ENCODE data around the gene ARMH3.
"Not testable (repeated sequence)": the region's sequence is repeated elsewhere in the genome, so short reads cannot be mapped to it uniquely, and the experiment has no call there.

The ARMH3 gene

DNA sequence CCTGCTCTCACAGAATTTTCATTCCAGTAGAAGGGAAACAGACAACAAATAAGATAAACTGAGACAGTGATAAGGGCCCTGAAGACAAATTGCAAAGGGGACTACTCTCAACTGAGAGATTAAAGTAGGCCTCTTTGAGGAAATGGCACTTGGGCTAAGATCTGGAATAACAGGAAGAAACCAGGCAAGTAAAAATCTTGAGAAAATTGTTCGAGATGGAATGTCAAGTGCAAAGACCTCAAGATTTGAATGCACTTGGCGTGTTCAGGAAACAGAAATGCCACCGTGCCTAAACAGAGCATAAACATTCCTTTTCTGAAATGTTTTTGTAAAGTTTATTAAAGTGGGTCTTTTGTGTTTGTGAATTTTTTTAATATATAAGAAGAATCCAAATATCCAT is 10.7 kb downstream of the ARMH3 start:
- DNase-seq (ENCODE audit: low read depth, low spot score) = no peak

DNA sequence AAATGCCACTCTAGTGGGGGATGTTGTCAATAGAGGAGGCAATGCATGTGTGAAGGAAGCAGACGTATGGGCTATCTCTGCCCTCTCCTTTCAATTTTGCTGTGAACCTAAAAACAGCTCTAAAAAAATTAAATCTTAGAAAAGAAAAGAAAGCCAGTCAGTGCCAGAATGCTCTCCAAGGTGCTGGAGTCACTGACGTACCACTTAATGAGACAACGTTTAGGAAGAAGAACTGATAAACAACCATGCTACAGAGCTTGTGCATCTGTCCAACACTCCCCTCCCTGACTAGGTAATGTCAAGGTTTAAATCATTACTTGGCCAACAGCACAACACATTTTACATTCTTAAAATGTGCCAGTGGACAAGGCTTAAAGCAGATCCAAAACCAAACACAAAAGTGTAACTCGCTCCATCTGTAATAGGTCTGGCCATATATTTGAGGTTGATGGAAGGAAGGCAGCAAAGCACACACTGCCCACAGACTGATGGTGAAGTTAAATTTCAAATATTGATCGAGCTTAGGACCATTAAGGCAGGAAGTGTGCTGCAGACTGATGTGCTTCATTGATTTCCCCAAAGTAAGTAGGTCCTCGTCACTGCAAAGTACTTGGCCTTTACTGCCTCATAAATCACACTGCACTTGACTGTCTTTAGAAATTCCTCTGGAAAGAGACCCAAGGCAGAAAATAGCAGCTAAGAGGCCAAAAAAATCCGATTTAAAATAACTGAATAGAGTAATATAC is 15.5 kb downstream of the ARMH3 start:
- DNase-seq (ENCODE audit: low read depth, low spot score) = peak; percentile 19

DNA sequence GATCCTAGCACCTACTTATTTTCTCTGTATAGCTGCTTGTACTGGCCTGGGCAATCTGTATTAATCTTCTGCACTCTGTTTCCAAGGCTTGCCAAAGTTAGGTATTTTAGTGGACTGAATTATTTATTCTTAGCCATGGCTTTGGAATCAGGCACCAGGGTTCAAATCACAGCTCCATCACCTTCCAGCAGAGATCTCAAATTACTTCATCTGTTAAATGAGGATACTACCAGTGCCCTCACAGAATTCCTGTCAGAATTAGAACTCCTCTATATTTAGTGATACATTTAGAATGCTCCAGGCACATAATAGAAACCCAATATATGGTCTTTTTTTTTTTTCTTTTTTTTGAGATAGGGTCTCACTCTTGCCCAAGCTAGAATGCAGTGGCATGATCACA is 17.6 kb downstream of the ARMH3 start:
- no peak for DNase-seq (ENCODE audit: low read depth, low spot score)

- DNase-seq (ENCODE audit: low read depth, low spot score) = not testable (repeated sequence)
These were observed 20.2 kb downstream of the ARMH3 start for GRCh38 chr10:102035807-102036206.

GRCh38 chr10:102033787-102034186 is 22.2 kb downstream of the ARMH3 start:
- DNase-seq (ENCODE audit: low read depth, low spot score) = no peak

DNA sequence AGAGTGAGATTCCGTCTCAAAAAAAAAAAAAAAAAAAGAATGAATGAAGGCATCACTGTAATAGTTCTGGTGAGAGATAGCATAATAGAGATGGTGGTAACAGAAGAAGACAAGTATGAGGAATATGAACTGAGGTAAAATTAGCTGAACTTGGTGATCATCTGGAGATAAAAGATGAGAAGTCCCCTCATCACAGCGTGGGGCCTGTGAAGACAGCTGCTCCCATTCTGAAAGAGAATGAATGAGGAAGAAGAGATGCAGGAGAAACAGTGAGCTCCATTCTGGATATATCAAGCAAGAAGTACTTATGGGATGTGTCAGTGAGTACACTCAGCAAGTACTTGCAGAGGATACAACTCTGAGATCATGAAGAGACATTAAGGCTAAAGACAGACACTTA is 28.7 kb downstream of the ARMH3 start:
- no peak for DNase-seq (ENCODE audit: low read depth, low spot score)

GRCh38 chr10:102024799-102025198 is 31.2 kb downstream of the ARMH3 start:
- no peak for DNase-seq (ENCODE audit: low read depth, low spot score)

DNA sequence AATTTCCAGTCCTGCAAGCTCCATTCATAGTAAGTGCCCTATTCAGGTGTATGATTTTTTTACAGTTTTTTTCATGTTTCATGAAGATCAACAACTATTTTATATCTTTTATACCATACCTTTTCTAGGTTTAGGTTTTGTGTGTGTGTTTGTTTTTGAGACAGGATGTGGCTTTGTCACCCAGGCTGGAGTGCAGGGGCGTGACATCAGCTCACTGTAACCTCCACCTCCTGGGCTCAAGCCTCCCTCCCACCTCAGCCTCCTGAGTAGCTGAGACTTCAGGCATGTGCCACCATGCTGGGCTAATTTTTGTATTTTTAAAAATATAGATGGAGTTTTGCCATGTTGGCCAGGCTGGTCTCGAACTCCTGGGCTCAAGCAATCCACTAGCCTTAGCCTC is 35.0 kb downstream of the ARMH3 start:
- no peak for DNase-seq (ENCODE audit: low read depth, low spot score)

DNA sequence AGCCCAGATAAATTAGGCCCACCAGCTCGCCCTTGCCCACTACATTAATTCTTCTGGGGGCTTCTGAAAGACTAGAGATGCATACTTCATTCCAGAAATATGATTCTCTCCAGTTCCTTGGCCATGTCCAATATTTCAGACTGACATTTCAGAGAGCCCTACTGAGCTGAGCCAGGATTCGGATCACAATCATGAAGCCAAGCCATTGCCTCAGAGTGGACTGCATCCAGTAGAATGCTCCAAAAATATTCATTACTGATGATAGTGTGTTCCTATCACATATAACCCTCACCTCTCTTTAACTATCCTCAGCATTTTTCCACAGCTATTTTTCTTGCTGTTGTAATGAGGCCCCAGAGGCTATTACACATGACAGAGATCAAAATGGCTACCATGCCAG is 38.7 kb downstream of the ARMH3 start:
- DNase-seq (ENCODE audit: low read depth, low spot score) = no peak

GRCh38 chr10:102016416-102016815 is 39.6 kb downstream of the ARMH3 start:
- no peak for DNase-seq (ENCODE audit: low read depth, low spot score)

DNA sequence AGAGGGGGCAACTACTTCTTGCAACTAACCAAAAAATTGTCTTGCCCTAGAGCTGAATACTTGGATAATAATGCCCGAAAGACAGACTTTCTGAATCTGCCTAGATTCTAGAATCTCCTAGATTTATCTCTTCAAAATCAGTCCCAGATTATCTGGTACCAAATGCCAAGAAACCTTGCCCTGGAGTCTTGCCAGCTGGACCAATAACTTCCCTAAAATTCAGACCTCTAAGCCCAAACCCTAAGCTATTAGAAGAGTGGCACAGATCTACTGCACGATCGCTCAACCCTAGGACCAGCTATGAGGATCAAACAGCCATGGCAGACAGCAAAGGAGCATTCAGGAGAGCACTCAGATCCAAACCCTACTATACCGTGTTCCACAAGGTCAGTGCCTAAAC is 45.0 kb downstream of the ARMH3 start:
- DNase-seq (ENCODE audit: low read depth, low spot score) = no peak

DNA sequence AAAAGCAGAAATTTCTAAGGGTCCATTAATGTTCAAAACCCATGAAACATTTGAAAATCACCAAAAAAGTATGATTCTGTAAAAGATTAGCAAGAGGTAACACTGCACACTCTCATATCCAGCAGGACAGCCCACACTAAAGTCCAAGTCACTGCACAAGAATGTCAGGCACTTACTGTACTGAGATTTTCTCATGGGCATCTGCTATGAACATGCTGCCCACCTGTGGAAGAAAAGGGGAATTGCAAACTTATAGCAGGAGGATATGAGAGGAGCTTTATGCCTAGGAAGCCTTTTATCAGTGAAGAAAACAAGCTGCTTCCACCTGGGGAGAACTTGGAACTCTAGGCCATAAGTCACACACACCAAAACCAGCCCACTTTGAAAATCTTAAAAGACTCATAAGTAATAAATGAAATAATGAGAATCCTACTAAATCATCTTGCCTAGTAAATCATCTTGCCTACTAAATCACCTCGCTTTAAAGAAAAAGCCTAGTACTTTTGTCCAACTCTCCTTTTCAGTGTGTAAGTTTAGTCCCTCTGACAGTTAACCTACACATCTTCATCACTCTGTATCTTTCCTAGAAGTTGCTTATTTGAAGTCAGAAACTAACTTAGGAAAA is 46.1 kb downstream of the ARMH3 start:
- peak; percentile 93 for DNase-seq (ENCODE audit: low read depth, low spot score)

- DNase-seq (ENCODE audit: low read depth, low spot score) = no peak
These were observed 48.2 kb downstream of the ARMH3 start for GRCh38 chr10:102007796-102008195.

GRCh38 chr10:102007031-102007430 is 48.9 kb downstream of the ARMH3 start:
- not testable (repeated sequence) for DNase-seq (ENCODE audit: low read depth, low spot score)

- DNase-seq (ENCODE audit: low read depth, low spot score) = no peak
These were observed 51.6 kb downstream of the ARMH3 start for GRCh38 chr10:102004376-102004775.

GRCh38 chr10:102003541-102003940 is 52.4 kb downstream of the ARMH3 start:
- DNase-seq (ENCODE audit: low read depth, low spot score) = no peak

- peak; percentile 16 for DNase-seq (ENCODE audit: low read depth, low spot score)
These were observed 54.4 kb downstream of the ARMH3 start for GRCh38 chr10:102001435-102002068.

- DNase-seq (ENCODE audit: low read depth, low spot score) = no peak
These were observed 58.2 kb downstream of the ARMH3 start for GRCh38 chr10:101997803-101998202.

DNA sequence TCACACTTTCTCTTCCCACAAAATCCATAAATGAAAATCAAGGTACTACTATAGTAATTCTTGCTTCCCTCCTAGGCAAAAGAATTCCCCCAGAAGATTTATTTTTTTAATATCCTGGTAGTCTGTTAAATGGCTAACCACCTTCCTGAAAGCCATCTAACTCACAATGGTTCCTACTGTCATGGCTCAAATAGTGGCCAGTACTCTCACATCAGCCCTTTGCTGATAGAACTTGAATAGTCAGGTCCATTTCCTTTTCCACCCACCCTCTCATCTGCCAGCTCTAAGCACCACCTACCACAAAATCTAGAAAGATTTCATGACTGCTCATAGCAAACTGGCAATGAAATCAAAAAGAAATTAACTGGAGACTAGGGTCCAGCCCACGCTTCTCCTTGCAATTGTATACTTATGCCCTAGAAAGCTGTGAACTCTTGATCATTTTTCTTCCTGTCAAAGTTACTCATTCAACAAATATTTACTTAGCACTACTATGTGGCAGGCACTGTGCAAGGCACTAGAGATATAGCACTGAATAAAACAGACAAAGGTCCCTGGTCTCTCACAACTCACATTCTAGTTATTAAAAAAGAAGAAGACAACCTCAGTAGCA is 60.4 kb downstream of the ARMH3 start:
- DNase-seq (ENCODE audit: low read depth, low spot score) = no peak

- no peak for DNase-seq (ENCODE audit: low read depth, low spot score)
These were observed 62.2 kb downstream of the ARMH3 start for GRCh38 chr10:101993651-101994200.

DNA sequence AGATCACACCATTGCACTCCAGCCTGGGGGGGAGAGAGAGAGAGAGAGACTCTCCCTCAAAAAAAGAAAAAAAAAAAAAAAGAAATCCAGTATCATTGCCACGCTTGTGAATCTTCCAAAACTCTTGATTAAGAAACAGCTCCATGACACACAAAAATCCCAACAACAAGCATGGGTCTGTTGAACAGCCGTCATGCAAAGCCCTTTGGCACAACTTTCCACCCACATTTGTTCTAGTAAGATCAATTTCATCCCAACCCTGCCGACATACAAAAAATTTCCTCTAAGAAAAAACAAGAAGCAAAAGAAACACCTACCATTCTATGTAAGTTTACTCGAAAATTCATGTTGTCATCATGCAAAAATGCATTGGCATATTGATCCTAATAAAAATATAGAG is 62.8 kb downstream of the ARMH3 start:
- DNase-seq (ENCODE audit: low read depth, low spot score) = no peak

- no peak for DNase-seq (ENCODE audit: low read depth, low spot score)
These were observed 68.8 kb downstream of the ARMH3 start for GRCh38 chr10:101987136-101987535.
